GM13977 (cell line): ENCODE data around the gene ANKRD39.

Source experiments
- DNase-seq: peaks from one replicate; pipeline ENCODE4 v3.0.0; 2012; ENCODE audit warnings: low spot score
- CTCF ChIP-seq: IDR thresholded peaks from 2 replicates; pipeline ENCODE4 v1.5.1; 2012; ENCODE audit warnings: mild to moderate bottlenecking, control low read depth; ENCODE audit not compliant: insufficient read depth; ENCODE audit errors: extremely low read depth, missing control alignments
- in situ Hi-C: fragments of 300-500 bp; cut with MboI; formaldehyde crosslinking; loops from one replicate; pipeline ENCODE4 v1.12.0; 2022; ENCODE audit warnings: low sequenced_read_pairs, low pct_unique_long_range_greater_than_20kb, mixed read lengths, inconsistent platforms; ENCODE audit not compliant: unreplicated experiment

ANKRD39 gene

GRCh38 chr2:96887493-96888012 lies 29.7 kb upstream of the ANKRD39 start:
- no peak for TF ChIP-seq CTCF
- in situ Hi-C loops: no loop called here
- DNase-seq: no peak

GRCh38 chr2:96885432-96886347 lies 27.9 kb upstream of the ANKRD39 start:
- DNase-seq: no peak
- TF ChIP-seq CTCF: no peak
- in situ Hi-C loops: no loop called here

- no peak for TF ChIP-seq CTCF
- in situ Hi-C loops: no loop called here
- DNase-seq: no peak
Observed at GRCh38 chr2:96884299-96885094, 26.7 kb upstream of the ANKRD39 start.

GRCh38 chr2:96883306-96883705 lies 25.5 kb upstream of the ANKRD39 start:
- in situ Hi-C loops: no loop called here
- no peak for DNase-seq
- no peak for TF ChIP-seq CTCF

GRCh38 chr2:96882906-96883305 lies 25.1 kb upstream of the ANKRD39 start:
- TF ChIP-seq CTCF: no peak
- DNase-seq: no peak
- in situ Hi-C loops: no loop called here

GRCh38 chr2:96882230-96882629 lies 24.4 kb upstream of the ANKRD39 start:
- no peak for TF ChIP-seq CTCF
- no peak for DNase-seq
- in situ Hi-C loops: no loop called here
